NCI-H187 (cell line): ENCODE measurements around the gene TMEM135.
"Not testable (repeated sequence)": the region's sequence is repeated elsewhere in the genome, so short reads cannot be mapped to it uniquely, and the experiment has no call there.

ENCODE experiments used
- DNase-seq, 2 experiments: peaks; one replicate each; lab custom pipeline; 2025; lab: John Stamatoyannopoulos, UW

TMEM135 gene

GRCh38 chr11:87258171-87258833 lies 220.6 kb downstream of the TMEM135 start:
- no peak for DNase-seq

GRCh38 chr11:87259736-87260135 lies 222.0 kb downstream of the TMEM135 start:
- DNase-seq, result no peak

- no peak for DNase-seq
Measured at GRCh38 chr11:87260811-87261210, 223.1 kb downstream of the TMEM135 start.

GRCh38 chr11:87263264-87263838 lies 225.6 kb downstream of the TMEM135 start:
- DNase-seq, result no peak

GRCh38 chr11:87263979-87264378 lies 226.2 kb downstream of the TMEM135 start:
- DNase-seq, result no peak

- DNase-seq, result no peak
Measured at GRCh38 chr11:87265132-87265531, 227.4 kb downstream of the TMEM135 start.

- no peak for DNase-seq
Measured at GRCh38 chr11:87265979-87266378, 228.2 kb downstream of the TMEM135 start.

- no peak for DNase-seq
Measured at GRCh38 chr11:87266751-87267150, 229.0 kb downstream of the TMEM135 start.

GRCh38 chr11:87271951-87272350 lies 234.2 kb downstream of the TMEM135 start:
- not testable (repeated sequence) for DNase-seq

- no peak for DNase-seq
Measured at GRCh38 chr11:87275176-87275575, 237.4 kb downstream of the TMEM135 start.

- no peak for DNase-seq
Measured at GRCh38 chr11:87280143-87280542, 242.4 kb downstream of the TMEM135 start.

GRCh38 chr11:87281496-87281895 lies 243.8 kb downstream of the TMEM135 start:
- DNase-seq, result no peak

- no peak for DNase-seq
Measured at GRCh38 chr11:87284306-87284705, 246.6 kb downstream of the TMEM135 start.

- DNase-seq, result not testable (repeated sequence)
Measured at GRCh38 chr11:87285674-87286073, 247.9 kb downstream of the TMEM135 start.

- no peak for DNase-seq
Measured at GRCh38 chr11:87286338-87286737, 248.6 kb downstream of the TMEM135 start.

- no peak for DNase-seq
Measured at GRCh38 chr11:87290304-87290922, 252.7 kb downstream of the TMEM135 start.

- DNase-seq, result no peak
Measured at GRCh38 chr11:87292598-87292997, 254.9 kb downstream of the TMEM135 start.

- peak; percentile 23 to 32 for DNase-seq
Measured at GRCh38 chr11:87295237-87295636, 257.5 kb downstream of the TMEM135 start.

- no peak for DNase-seq
Measured at GRCh38 chr11:87296627-87297026, 258.9 kb downstream of the TMEM135 start.

GRCh38 chr11:87298155-87298554 lies 260.4 kb downstream of the TMEM135 start:
- no peak for DNase-seq

GRCh38 chr11:87299041-87299481 lies 261.3 kb downstream of the TMEM135 start:
- DNase-seq, result no peak

GRCh38 chr11:87300640-87301380 lies 263.1 kb downstream of the TMEM135 start:
- DNase-seq, result no peak
